Stomach (tissue), 9 donors: ENCODE results near the gene GNPDA2. TPM values are rescaled to one million over a fixed set of nuclear protein-coding genes. Genes with fewer than 3 reads are reported as not detected.

ENCODE experiments used
- DNase-seq, 2 donors: peaks; one replicate each; pipeline versions ENCODE4 v3.0.0 to v3.0.0-alpha.2; 2013 to 2019
- H3K27ac ChIP-seq, 5 donors: fragments of 200-600 bp in 4 of 5; sonication (generic) in 4 of 5; one replicate each; pipeline ENCODE4 v1.5.1; 2013 to 2019; ENCODE audit warnings: mild to moderate bottlenecking in 1 of 5, moderate library complexity in 1 of 5
- H3K27me3 ChIP-seq, 3 donors: fragments of 200-600 bp; sonication (generic); one replicate each; pipeline ENCODE4 v1.5.1; 2017 to 2019; ENCODE audit warnings: mixed run types in 1 of 3
- H3K36me3 ChIP-seq, 4 donors: fragments of 200-600 bp; sonication (generic); 1 replicate in 3 of 4; 2 replicates in 1 of 4; pipeline ENCODE4 v1.5.1; 2016 to 2019
- H3K4me1 ChIP-seq, 4 donors: fragments of 200-600 bp; sonication (generic); one replicate each; pipeline ENCODE4 v1.5.1; 2016 to 2019
- H3K4me3 ChIP-seq, 4 donors: fragments of 200-600 bp; sonication (generic) in 3 of 4; one replicate each; pipeline ENCODE4 v1.5.1; 2016 to 2019; ENCODE audit warnings: mild to moderate bottlenecking in 1 of 4
- H3K9me3 ChIP-seq, 4 donors: fragments of 200-600 bp; sonication (generic); one replicate each; pipeline ENCODE4 v1.5.1; 2016 to 2019
- EP300 ChIP-seq: sonication (generic); formaldehyde crosslinking; IDR thresholded peaks from one replicate; pipeline ENCODE4 v1.6.1; 2017; ENCODE audit warnings: antibody characterized with exemption
- POLR2A ChIP-seq, 4 donors: fragments of 450-650 bp; IDR thresholded peaks; one replicate each; pipeline ENCODE4 v1.6.1; 2016; ENCODE audit warnings: antibody characterized with exemption in 4 of 4, control low read depth in 2 of 4, mild to moderate bottlenecking in 1 of 4, moderate library complexity in 1 of 4
- POLR2AphosphoS5 ChIP-seq, 3 donors: sonication (generic); formaldehyde crosslinking; IDR thresholded peaks; one replicate each; pipeline ENCODE4 v1.6.1; 2016; ENCODE audit warnings: antibody characterized with exemption in 3 of 3
- WGBS, 5 donors: extraction: QIAGEN DNeasy Blood & Tissue Kit in 3 of 5; methylation state at CpG; one replicate each; pipeline versions ENCODE4 v1.1.5 to v1.1.7; 2013 to 2018; 5-methylcytosine and 5-hydroxymethylcytosine counted together
- intact Hi-C: fragments of 100-400 bp; cut with DNase I; formaldehyde crosslinking; loops from one replicate; pipeline ENCODE4 v1.15.1; 2023; ENCODE audit warnings: low total_unique reads
- polyA plus RNA-seq, 3 donors: library from polyadenylated mRNA; stranded (reverse); fragments of 200-250 nt; gene quantifications; one replicate each; pipeline ENCODE4 v1.2.3, GENCODE V29; 2013
- total RNA-seq, 5 donors: library from RNA; depleted of rRNA; stranded (reverse); fragments of >200 nt; gene quantifications; one replicate each; pipeline versions ENCODE4 v1.1.0 to v1.2.3, GENCODE V29; 2014 to 2016
- TF ChIP-seq, protein P1 (sequence below), 7 experiments: fragments of 450-650 bp in 4 of 7; fragments of 200-600 bp in 3 of 7; sonication (generic) in 3 of 7; IDR thresholded peaks; one replicate each; pipeline ENCODE4 v1.5.1; 2016 to 2019; ENCODE audit warnings: antibody characterized with exemption in 7 of 7, control low read depth in 2 of 7, mild to moderate bottlenecking in 1 of 7
- donor health status: healthy with polysubstance abuse.
- donor health status: Bipolar disorder and iron deficiency.
- donor health status: healthy.

GNPDA2 gene
- total and polyA plus RNA-seq, 8 donors: 0.58 to 32.1 (median 11.7) TPM

DNA sequence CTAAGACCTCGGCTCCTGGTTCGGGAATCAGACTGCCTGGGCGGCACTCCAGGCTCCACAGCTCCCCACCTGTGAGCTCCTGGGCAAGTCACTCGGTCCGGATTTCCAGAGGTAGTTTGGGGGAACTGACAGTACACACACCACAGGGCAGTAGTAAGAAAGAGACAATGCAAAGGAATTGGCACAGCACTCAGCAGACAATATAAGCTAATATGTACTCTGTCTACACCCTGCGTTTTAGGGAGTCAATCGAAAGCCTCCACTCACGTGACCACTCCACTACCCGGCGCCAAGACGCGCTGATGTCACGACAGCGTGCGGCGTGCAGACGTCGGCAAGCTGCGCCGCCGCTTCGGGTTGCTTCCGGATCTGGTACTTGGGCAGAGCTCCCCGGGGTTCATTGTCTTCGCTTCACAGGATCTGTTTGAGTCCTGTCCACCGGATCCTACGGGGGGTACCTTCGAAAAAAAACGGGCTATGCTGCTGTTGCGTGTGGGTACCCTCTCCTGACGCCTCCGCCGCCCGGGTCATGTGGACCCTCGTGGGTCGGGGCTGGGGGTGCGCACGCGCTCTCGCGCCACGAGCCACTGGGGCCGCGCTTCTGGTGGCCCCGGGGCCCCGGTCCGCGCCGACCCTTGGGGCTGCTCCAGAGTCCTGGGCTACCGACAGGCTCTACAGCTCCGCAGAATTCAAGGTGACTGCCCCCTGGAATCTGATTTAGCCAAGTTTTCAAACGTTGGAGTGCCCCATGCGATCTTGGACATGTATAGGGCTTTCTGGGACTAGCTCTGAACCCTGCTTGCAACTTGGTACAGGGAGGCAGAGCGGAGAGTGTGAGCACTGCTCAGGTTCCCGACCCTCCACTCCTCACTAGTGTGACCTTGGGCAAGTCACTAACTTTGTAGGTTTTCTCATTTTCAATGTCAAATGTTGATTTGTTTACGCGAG is 48.0 kb downstream of the GNPDA2 start, which contains the start of gene GUF1:
Gene GUF1 (plus strand): TSS at position 327 of the 948 bp plus-strand sequence. CDS start 203 bp downstream, at position 530.
- no peaks in the 10 kb centered on the region for H3K9me3 ChIP-seq
- H3K27ac ChIP-seq: peak within 1 kb of the TSS; percentile 87 to 94 (median 93)
- H3K4me1 ChIP-seq: peaks cover 11 to 46% (median 25%) of the 10 kb centered on the region in 4 donors
- H3K27me3 ChIP-seq: no peaks in the 10 kb centered on the region
- WGBS, 5 donors: 0 to 1% (median 1%) methylated on average over 21 to 57 of the region's 57 CpGs
- peaks cover 2 to 19% (median 18%) of the 10 kb centered on the region in 4 donors for H3K36me3 ChIP-seq
- intact Hi-C loops: no loop called here
- H3K4me3 ChIP-seq: peak within 1 kb of the TSS; percentile 74 to 93 (median 80)
- DNase-seq: peak; percentile 91 to 98
- TF ChIP-seq POLR2AphosphoS5 (IDR thresholded peaks at IDR 0.05): peak; percentile 86 to 97 (median 88)
- peak in 1 of 4 donors; percentile 26 for TF ChIP-seq POLR2A (IDR thresholded peaks at IDR 0.05)
- TF ChIP-seq EP300: no peak
- TF ChIP-seq, protein P1, sequence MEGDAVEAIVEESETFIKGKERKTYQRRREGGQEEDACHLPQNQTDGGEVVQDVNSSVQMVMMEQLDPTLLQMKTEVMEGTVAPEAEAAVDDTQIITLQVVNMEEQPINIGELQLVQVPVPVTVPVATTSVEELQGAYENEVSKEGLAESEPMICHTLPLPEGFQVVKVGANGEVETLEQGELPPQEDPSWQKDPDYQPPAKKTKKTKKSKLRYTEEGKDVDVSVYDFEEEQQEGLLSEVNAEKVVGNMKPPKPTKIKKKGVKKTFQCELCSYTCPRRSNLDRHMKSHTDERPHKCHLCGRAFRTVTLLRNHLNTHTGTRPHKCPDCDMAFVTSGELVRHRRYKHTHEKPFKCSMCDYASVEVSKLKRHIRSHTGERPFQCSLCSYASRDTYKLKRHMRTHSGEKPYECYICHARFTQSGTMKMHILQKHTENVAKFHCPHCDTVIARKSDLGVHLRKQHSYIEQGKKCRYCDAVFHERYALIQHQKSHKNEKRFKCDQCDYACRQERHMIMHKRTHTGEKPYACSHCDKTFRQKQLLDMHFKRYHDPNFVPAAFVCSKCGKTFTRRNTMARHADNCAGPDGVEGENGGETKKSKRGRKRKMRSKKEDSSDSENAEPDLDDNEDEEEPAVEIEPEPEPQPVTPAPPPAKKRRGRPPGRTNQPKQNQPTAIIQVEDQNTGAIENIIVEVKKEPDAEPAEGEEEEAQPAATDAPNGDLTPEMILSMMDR (IDR thresholded peaks at IDR 0.05): no peak

GRCh38 chr4:44675366-44675765 is 51.0 kb downstream of the GNPDA2 start:
- DNase-seq: no peak
- Histone ChIP-seq H3K4me3 (no peak overlapping the region), H3K4me1 (peaks cover 11 to 26% (median 17%) of the 10 kb centered on the region in 4 donors), H3K27ac (no peak overlapping the region), H3K9me3 (no peaks in the 10 kb centered on the region), H3K36me3 (no peaks in the 10 kb centered on the region), H3K27me3 (no peaks in the 10 kb centered on the region)
- TF ChIP-seq EP300: no peak
- no peak for TF ChIP-seq POLR2A (IDR thresholded peaks at IDR 0.05)
- TF ChIP-seq, protein P1 (IDR thresholded peaks at IDR 0.05): no peak
- WGBS, 5 donors: 59 to 73% (median 70%) methylated on average over 5 of the region's 5 CpGs
- intact Hi-C loops: no loop called here

GRCh38 chr4:44674471-44674870 is 51.9 kb downstream of the GNPDA2 start:
- no peak for DNase-seq
- WGBS, 5 donors: 60 to 75% (median 71%) methylated on average over 1 of the region's 1 CpG
- intact Hi-C loops: no loop called here
- no peaks in the 10 kb centered on the region for H3K27me3 ChIP-seq
- H3K4me3 ChIP-seq: no peak overlapping the region
- no peaks in the 10 kb centered on the region for H3K36me3 ChIP-seq
- no peak overlapping the region for H3K27ac ChIP-seq
- no peaks in the 10 kb centered on the region for H3K9me3 ChIP-seq
- H3K4me1 ChIP-seq: peaks cover 4 to 17% (median 10%) of the 10 kb centered on the region in 4 donors
- TF ChIP-seq POLR2AphosphoS5 (IDR thresholded peaks at IDR 0.05): no peak
- TF ChIP-seq, protein P1 (IDR thresholded peaks at IDR 0.05): no peak
- no peak for TF ChIP-seq POLR2A (IDR thresholded peaks at IDR 0.05)
- TF ChIP-seq EP300: no peak

DNA sequence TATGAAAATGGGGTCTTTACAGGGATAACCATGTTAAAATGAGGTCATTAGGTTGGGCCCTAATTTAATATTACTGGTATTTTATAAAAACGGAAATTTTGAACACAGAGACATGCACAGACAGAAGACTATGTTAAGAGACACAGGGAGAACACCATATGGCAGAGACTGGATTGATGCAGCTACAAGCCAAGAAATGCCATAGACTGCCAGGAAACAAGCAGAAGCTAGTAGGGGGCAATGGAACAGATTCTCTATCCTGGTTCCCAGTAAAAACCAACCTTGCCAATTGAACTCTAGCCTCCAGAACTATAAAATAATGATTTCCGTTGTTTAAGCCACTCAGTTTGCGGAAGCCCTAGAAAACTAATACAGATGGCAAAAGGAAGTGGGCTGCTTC is 54.7 kb downstream of the GNPDA2 start:
- 83 to 96% (median 91%) methylated on average over 3 of the region's 3 CpGs for WGBS, 5 donors
- no peak for DNase-seq
- Histone ChIP-seq H3K27me3 (no peaks in the 10 kb centered on the region), H3K27ac (no peak overlapping the region), H3K9me3 (no peaks in the 10 kb centered on the region), H3K36me3 (no peaks in the 10 kb centered on the region), H3K4me1 (no peaks in the 10 kb centered on the region), H3K4me3 (no peak overlapping the region)
- intact Hi-C loops: no loop called here
- no peak for TF ChIP-seq EP300
- no peak for TF ChIP-seq POLR2AphosphoS5 (IDR thresholded peaks at IDR 0.05)
- TF ChIP-seq, protein P1 (IDR thresholded peaks at IDR 0.05): no peak
- no peak for TF ChIP-seq POLR2A (IDR thresholded peaks at IDR 0.05)
